HS-27A (cell line): ENCODE data around the gene TNFSF12.

ENCODE experiments used
- DNase-seq: peaks from one replicate; pipeline ENCODE4 v3.0.0-alpha.2; 2012; ENCODE audit warnings: low read depth, missing footprints

TNFSF12 gene, protein sequence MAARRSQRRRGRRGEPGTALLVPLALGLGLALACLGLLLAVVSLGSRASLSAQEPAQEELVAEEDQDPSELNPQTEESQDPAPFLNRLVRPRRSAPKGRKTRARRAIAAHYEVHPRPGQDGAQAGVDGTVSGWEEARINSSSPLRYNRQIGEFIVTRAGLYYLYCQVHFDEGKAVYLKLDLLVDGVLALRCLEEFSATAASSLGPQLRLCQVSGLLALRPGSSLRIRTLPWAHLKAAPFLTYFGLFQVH

DNA sequence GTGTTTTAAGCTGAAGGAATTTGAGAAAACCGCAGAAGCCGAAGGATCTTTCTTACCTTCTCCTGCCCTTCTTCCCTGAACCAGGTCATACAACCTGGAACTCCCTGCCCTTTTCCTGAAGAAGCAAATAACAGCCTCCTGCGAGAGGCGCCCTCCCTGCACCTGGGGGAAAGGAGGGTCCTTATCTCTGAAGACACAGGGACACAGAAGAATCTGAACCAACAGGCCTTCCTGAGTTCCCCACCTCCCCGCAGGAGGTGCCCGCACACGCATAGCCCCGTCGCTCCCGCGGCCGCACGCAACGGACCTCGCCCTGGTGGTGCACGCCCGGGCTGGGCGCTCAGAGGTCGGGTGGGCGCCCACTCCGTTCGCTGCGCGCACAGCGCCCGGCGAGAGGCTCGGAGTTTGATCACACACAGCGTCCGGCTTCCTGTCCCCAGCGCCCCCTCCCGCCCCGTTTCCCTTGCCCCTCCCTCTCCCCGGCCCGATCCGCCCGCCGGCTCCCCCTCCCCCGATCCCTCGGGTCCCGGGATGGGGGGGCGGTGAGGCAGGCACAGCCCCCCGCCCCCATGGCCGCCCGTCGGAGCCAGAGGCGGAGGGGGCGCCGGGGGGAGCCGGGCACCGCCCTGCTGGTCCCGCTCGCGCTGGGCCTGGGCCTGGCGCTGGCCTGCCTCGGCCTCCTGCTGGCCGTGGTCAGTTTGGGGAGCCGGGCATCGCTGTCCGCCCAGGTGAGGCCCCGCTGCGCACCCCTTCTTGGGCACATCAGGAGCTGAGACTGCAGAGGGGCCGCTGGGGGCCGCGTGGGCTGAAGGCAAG lies at the start of gene TNFSF12:
TNFSF12 (plus strand) TSS at position 474 of the 816 bp plus-strand sequence; CDS start at position 570, 96 bp downstream.
- DNase-seq = no peak

DNA sequence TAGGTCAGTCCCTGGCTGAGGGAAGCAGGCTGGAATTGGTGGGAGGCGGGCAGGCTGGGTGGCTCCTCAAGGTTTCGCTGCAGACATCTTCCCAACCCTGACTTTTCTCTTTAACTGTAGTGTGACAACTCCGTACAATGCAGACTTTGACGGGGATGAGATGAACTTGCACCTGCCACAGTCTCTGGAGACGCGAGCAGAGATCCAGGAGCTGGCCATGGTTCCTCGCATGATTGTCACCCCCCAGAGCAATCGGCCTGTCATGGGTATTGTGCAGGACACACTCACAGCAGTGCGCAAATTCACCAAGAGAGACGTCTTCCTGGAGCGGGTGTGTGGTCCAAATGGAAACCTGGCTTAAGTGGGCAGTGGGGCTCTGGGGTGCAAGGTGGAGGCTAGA lies 49.7 kb upstream of the TNFSF12 start:
- DNase-seq = no peak

DNA sequence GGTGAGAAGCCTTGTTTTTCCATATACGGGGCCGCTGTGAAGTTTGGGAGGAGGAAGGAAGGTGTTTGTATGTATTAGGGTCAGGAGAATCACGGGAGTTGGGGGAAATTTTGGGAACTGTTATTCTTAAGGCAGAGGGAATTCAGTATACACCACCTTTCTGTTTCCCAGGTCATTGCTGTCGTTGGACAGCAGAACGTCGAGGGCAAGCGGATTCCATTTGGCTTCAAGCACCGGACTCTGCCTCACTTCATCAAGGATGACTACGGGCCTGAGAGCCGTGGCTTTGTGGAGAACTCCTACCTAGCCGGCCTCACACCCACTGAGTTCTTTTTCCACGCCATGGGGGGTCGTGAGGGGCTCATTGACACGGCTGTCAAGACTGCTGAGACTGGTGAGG lies 47.1 kb upstream of the TNFSF12 start:
- DNase-seq = no peak

DNA sequence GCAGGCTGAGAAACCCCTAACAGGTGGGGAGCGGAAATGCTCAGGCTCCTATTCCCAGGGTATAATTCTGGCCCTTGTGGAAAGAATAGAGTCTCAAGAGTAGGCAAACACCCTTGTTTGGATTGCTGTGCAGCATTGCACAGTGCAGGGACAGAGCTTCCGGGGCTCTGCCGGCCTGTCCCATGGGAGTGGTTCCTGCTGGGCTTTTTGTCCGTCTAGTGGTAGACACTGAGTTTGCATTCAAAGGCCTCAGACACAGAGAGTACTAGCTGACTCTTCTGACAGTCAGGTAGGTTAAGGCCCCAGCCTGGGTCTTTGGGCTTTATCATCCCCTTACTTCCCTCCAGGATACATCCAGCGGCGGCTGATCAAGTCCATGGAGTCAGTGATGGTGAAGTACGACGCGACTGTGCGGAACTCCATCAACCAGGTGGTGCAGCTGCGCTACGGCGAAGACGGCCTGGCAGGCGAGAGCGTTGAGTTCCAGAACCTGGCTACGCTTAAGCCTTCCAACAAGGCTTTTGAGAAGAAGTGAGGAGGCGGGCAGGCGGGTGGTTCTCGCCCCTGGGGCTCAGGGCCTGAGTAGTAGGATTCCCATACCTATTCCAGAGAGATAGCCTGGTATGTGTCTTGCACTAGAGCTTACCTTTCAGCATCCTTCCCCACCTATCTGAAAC lies 46.5 kb upstream of the TNFSF12 start:
- no peak for DNase-seq

DNA sequence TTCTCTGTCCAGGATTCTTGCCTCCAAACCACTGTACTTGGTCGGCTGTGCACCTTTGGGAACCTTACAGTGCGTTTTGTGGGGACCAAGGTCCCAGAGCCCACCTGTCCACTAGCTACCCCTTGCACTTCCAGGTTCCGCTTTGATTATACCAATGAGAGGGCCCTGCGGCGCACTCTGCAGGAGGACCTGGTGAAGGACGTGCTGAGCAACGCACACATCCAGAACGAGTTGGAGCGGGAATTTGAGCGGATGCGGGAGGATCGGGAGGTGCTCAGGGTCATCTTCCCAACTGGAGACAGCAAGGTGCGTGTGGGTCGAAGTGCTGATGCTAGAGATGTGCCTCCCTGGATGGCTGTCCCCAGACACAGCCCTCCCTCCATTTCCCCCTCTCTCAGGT lies 45.9 kb upstream of the TNFSF12 start:
- DNase-seq = no peak

DNA sequence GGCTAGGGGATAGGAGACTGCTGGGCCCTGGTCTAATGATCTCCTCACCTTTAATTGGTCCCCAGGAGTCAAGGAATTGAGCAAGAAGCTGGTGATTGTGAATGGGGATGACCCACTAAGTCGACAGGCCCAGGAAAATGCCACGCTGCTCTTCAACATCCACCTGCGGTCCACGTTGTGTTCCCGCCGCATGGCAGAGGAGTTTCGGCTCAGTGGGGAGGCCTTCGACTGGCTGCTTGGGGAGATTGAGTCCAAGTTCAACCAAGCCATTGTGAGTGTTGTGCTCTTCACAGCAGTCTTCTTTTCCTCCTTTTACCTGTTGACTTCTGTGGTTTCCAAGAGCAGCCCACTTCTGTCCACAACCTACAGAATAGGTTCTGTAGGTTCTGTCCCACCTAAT lies 45.3 kb upstream of the TNFSF12 start:
- no peak for DNase-seq

DNA sequence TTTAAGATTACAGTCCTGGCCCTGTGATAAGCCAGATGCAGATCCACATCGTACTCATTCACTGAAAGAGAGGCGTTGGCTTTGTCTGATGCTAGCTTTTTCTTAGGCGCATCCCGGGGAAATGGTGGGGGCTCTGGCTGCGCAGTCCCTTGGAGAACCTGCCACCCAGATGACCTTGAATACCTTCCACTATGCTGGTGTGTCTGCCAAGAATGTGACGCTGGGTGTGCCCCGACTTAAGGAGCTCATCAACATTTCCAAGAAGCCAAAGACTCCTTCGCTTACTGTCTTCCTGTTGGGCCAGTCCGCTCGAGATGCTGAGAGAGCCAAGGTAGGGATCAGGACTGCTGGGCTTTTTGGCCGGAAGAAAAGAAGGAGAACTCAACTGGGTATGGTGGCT lies 40.7 kb upstream of the TNFSF12 start:
- DNase-seq = no peak

DNA sequence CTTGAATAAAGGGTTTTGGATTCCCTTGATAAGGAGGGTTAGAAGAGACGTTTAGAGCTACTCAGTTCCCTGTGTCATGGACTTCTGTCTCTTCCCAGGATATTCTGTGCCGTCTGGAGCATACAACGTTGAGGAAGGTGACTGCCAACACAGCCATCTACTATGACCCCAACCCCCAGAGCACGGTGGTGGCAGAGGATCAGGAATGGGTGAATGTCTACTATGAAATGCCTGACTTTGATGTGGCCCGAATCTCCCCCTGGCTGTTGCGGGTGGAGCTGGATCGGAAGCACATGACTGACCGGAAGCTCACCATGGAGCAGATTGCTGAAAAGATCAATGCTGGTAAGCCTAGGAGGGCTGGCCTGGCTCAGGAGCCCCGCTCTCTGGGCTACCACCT lies 40.0 kb upstream of the TNFSF12 start:
- no peak for DNase-seq

DNA sequence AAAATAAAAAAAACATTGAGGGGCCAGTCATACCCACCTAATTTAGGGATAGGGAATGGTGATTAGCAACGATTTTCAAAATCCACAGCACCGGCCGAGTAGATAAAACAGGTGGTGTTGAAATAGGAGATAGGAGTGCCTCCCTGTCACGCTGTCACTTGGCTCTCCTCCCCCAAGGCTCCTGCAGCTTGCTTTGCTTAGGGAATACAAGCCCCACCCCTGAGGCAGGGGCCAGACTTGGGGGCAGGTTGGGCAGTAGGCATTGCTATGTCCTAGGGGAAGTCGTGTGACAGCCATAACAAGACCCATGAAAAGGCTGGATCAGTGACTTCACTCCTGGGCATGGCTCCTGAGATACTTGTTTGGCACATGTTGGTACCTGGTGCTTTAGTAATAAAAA lies 38.9 kb upstream of the TNFSF12 start:
- DNase-seq = no peak

DNA sequence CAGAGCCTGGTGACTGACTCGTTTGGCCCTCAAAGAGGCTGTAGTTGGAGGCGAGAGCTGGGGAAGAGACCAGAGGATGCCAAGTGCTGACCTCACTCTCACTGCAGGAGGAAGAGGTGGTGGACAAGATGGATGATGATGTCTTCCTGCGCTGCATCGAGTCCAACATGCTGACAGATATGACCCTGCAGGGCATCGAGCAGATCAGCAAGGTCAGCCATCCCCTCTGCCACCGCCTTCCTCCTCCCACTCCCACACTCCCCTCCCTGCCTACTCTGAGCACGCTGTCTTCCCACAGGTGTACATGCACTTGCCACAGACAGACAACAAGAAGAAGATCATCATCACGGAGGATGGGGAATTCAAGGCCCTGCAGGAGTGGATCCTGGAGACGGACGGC lies 37.8 kb upstream of the TNFSF12 start:
- DNase-seq = no peak

DNA sequence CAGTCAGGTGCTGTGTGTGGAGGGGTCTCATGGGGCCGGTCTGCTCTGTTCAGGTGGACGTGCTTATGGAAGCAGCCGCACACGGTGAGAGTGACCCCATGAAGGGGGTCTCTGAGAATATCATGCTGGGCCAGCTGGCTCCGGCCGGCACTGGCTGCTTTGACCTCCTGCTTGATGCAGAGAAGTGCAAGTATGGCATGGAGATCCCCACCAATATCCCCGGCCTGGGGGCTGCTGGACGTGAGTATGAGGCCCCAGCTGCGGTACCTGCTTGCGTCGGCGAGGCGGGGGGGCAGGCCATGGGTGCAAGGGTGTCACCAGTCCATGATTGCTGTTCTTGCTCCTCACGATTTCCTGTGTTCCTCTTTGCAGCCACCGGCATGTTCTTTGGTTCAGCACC lies 36.8 kb upstream of the TNFSF12 start:
- no peak for DNase-seq

DNA sequence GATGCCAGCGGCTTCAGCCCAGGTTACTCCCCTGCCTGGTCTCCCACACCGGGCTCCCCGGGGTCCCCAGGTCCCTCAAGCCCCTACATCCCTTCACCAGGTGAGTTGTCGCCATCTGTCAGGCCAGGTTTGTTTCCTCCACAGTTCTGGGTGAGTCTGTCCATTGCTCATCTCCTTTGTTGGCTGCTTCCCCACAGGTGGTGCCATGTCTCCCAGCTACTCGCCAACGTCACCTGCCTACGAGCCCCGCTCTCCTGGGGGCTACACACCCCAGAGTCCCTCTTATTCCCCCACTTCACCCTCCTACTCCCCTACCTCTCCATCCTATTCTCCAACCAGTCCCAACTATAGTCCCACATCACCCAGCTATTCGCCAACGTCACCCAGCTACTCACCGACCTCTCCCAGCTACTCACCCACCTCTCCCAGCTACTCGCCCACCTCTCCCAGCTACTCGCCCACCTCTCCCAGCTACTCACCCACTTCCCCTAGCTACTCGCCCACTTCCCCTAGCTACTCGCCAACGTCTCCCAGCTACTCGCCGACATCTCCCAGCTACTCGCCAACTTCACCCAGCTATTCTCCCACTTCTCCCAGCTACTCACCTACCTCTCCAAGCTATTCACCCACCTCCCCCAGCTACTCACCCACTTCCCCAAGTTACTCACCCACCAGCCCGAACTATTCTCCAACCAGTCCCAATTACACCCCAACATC lies 35.9 kb upstream of the TNFSF12 start:
- no peak for DNase-seq

DNA sequence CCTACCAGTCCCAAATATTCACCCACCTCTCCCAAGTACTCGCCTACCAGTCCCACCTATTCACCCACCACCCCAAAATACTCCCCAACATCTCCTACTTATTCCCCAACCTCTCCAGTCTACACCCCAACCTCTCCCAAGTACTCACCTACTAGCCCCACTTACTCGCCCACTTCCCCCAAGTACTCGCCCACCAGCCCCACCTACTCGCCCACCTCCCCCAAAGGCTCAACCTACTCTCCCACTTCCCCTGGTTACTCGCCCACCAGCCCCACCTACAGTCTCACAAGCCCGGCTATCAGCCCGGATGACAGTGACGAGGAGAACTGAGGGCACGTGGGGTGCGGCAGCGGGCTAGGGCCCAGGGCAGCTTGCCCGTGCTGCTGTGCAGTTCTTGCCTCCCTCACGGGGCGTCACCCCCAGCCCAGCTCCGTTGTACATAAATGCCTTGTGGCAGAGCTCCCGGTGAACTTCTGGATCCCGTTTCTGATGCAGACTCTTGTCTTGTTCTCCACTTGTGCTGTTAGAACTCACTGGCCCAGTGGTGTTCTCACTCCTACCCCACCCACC lies 34.9 kb upstream of the TNFSF12 start:
- DNase-seq = no peak

DNA sequence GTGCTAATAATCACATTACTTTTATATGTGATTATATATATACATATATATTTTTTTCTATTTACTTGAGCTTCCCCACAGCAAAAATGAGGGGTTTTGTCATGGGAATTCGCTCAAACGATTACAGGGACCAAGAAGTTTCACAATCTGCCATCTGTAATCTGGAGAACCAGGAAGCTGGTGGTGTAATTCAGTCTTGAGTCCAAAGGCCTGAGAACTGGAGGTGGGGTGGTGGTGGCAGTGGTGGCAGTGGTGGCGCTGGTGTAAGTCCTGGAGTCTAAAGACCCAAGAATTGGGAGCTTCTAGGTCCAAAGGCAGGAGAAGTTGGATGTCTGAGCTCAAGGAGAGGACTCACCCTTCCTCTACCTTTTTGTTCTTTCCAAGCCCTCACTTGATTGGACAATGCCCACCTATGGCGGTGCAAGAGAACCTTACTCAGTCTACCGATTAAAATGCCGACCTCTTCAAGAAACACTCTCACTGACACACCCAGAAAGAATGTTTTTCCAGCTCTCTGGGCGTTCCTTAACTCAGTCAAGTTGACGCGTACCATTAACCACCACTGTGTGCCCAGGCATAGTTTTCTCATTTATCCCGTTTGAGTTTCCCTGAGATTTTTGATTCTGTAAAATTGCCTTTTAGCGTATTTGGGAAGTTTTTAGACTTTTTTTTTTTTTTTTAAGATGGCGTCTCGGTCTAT lies 32.8 kb upstream of the TNFSF12 start:
- DNase-seq = no peak

DNA sequence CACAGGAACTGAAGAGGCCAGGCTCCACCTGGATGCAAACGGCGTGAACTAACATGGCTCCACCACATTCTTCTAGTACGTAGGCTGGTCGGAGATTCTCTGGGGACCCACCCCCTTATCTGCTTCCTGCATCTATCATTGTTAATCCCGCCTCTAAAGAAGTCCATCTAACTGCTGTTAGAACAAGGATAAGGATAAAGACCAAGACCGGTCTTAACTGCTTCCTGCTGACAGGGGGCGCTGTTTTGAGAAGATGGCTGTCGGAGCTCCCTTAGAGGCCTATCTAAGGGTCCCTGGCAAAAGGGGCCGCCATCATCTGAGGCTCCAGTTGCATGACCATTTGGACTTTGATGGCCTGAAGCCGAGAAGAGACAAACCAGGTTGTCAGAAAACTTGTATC lies 25.8 kb upstream of the TNFSF12 start:
- DNase-seq = no peak

DNA sequence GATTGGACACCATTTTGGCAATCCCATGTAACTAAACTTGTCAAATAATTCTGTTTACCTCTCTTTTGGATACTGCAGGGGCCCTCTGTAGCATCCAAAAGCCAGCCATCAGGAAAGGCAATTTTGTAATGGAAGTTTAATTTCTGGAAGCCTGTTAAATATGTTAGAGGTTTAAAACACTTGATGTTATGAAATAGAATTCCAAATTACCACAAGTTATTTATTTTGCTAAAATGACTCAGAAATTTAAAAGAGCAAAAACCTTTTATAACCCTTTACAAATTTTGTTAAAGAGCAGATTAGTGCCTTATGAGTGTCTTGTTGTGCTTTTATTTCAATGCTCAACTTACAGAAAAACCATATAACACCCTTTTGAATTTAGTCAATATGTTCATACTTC lies 20.0 kb upstream of the TNFSF12 start:
- no peak for DNase-seq

DNA sequence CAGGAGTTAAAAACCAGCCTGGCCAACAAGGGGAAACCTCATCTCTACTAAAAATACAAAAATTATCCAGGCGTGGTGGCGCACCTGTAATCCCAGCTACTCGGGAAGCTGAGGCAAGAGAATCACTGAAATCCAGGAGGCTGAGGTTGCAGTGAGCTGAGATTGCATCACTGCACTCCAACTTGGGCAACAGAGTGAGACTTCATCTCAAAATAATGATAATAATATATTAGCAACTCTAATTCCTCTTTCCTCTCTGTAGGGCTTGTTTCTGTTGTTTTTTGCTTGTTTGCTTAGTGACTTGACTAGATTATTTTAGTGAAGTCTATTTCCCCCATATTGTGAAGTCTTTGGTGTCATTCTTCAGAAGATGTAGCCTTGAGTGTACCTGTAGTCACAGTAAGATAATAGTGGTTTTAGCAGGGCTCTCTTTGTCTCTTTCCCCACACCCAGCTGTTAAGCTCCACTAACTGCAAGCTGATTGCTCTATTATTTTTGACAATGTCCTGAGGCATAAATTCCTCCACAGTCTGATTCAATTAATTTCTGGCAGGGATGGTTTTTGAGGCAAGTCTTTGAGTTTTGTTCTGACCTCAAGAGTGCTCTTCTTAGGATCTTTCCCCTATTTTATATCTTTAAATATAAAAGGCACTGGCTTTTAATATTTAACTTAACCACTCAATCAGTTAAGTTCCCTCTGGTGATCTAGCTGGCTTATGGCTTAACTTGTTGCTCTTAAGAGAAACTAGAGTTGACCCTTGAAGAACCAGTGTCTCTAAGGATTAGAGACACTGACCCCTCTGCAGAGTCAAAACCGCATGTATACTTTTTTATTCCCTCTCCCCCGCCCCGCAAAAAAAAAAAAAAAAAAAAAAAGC lies 18.6 kb upstream of the TNFSF12 start:
- no peak for DNase-seq

DNA sequence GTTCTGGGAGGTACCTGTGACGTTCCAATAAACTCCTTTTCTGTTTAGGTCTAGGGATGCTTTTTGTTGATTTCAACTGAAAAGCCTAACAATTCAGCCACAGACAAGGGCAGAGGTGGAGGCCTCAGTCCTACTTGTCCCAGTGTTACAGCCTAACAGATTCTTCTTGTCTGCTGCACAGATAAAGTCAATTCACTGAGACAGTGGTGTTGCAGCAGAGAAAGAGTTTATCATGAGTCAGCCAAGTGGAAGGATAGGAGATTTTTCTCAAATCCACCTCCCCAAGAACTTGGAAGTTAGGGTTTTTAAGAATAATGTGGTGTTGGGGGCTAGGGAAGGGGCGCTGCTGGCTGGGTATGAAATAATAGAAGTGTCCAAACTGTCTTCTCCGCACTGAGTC lies 10.8 kb upstream of the TNFSF12 start:
- no peak for DNase-seq

DNA sequence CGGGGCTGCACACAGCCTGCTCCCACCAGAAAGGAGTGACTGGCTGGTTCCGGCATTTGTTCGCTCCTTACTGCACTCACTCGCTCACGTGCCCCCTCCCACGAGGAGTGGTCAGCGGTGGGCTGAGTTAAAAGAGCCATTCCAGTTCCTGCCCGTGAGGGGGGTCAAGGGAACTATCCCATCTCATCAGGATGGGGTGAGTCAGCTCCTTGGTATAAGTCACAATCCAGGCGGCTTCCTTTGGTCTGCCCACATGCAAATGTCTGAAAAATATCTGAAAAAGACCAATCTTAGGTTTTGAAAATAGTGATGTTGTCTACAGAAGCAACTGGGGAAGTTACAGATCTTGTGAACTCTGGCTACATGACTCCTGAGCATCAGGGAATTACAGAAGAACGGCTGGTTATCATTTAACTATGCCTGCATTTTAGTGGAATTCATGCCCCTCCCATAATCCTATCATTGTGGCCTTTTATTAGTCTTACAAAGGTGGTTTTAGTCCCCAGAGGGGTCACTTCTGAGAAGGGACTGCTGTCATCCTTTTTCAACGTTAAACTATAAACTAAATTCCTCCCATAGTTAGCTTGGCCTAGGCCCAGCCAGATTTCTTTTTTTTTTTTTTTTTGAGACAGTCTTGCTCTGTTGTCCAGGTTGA lies 9.8 kb upstream of the TNFSF12 start:
- DNase-seq = no peak

DNA sequence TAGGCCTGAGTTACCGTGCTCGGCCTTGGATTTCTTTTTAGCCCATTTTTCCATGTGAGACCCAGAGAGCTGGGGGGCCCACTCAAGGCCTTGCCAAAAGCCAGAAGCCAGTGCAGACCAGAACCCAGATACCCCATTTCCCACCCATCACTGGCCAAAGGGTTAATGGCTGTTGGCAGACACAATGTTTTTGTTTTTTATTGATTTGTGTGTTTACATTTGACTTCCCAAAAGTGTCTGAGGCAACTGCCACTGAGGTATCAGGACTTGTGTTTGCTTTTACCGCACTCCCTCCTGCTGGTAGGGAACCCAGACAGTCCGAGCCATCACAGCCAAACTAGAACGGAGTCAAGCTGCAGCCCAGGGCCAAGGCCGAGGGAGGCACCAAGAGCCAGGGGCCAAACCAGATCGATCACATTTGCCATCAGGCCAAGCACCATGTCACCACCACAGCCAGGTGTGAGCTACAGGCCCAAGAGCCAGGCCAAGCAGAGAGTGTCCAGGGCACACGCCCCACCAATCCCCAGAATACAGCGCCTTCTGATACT lies 7.7 kb upstream of the TNFSF12 start:
- DNase-seq = no peak
